NCI-H2107 treated with DMSO at 0.1 percent for 48 hours (cell line): ENCODE data around the gene BABAM2.
"Not testable (repeated sequence)": the region's sequence is repeated elsewhere in the genome, so short reads cannot be mapped to it uniquely, and the experiment has no call there.

ENCODE experiments used
- DNase-seq: peaks from one replicate; lab custom pipeline; 2025; ENCODE audit not compliant: unreplicated experiment; lab: John Stamatoyannopoulos, UW

BABAM2 gene

DNA sequence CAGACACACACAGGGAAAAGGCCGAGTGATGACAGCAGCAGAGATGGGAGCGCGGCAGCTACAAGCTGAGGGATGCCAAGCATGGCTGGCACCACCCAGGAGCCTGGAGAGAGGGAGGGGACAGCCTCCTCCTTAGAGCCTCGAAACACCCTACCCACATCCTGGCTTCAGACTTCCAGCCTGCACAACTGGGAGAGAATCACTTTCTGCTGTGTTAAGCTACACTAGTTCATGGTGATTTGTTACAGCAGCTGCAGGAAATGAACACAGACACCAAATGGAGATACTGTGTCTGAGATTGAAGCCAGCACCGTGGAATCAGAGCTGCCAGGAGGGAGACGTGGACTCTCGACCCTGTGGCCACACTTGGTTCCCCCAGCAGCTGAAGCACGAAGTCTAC is 474.6 kb downstream of the BABAM2 start:
- no peak for DNase-seq

GRCh38 chr2:28366149-28366495 is 475.6 kb downstream of the BABAM2 start:
- DNase-seq = no peak

DNA sequence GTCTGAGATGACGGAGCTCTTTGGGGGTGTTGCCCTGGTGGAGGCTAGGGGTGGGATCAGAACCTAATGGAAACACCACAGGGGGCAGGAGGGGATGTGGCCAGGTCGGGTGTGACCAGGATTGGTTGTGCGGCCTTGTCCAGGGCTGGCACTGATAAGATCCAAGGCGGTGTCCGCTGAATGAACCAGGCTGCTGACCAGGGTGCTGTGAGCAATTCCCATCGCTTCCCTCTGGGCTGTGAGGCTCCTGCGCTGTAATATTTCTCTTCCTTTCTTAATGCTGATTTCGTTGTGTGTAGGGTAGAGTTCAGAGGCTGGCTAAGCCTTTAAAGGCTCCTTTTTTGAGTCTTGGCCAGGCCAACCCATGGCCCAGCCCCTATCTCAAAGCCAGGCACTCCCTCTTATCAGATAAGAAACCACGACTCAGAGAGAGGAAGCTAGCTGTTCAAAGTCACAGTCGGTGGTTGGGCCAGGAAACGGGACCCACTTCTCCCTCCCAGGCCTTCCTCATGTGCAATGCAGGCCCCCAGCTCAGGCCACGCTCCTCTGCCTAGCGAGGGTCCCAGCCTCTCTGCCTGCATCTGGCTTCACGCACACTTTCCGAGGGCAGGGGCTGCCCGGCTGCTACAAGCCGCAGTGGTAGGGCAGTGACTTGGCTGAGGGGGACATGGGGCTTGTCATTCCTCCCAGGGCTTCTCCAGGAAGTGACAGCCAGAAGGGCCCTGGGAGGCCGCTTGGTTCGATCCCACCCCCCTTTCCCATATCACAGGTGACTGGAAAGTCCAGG is 476.2 kb downstream of the BABAM2 start:
- no peak for DNase-seq

- no peak for DNase-seq
Measured at GRCh38 chr2:28367667-28368356, 477.3 kb downstream of the BABAM2 start.

GRCh38 chr2:28368357-28368798 is 477.8 kb downstream of the BABAM2 start:
- DNase-seq = no peak

DNA sequence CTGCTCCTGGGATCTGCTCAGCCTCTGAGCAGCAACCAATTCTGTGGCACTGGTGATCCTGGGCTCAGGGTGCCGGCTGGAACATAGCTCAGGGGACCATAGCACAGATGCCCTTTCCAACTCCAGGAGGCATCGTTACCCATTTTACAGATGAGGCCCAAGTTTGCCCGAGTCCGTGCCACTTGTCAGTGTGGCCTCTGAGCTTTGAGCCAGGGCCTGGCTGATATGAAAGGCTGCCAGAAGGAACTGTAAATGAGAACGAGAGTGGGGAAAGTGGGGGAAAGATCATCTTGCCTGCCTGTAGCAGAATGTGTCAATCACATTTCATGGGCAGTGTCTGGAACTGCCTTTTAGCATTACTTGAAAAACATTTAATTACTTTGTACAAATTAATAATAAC is 478.8 kb downstream of the BABAM2 start:
- DNase-seq = no peak

DNA sequence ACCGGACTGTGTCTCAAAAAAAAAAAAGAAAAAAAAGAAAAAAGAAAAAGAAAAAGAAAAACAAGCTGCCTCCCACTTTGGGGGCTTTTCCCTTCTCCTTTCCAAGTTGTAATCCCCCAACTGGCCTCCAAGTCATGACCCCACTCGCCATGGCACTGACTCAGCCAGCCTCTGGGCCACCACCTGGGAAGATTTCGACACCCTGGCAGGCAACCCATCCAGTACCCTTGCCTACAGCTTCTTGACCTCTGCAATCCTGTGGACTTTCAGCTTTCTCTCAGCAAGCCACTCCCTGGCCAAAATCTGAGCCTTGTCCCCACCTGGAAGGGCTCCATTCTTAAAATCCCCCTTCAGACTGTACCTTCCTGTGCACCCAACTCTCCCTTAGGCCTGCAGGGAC is 479.8 kb downstream of the BABAM2 start:
- DNase-seq = no peak

DNA sequence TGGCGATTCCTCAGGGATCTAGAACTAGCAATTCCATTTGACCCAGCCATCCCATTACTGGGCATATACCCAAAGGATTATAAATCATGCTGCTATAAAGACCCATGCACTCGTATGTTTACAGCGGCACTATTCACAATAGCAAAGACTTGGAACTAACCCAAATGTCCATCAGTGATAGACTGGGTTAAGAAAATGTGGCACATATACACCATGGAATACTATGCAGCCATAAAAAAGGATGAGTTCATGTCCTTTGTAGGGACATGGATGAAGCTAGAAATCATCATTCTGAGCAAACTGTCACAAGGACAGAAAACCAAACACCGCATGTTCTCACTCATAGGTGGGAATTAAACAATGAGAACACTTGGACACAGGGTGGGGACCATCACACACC is 481.2 kb downstream of the BABAM2 start:
- DNase-seq = not testable (repeated sequence)

DNA sequence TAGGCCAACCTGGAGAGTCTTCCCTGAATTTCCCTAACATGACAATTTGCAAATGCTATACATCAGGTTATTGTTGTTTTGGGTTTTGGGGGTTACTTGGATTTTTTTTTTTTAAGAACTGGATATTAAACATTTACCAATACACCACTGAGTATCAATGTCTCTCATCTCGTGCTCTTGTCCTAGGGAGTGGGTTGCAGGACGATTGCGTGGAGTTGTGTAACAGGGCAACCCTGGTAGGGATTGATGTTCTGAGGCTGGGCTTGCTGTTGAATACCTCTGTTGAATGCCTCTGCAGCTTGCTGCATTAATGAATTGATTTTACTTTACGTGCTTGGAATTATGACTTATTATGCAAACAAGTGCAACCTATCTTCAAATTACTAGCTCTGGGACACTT is 483.3 kb downstream of the BABAM2 start:
- DNase-seq = no peak

DNA sequence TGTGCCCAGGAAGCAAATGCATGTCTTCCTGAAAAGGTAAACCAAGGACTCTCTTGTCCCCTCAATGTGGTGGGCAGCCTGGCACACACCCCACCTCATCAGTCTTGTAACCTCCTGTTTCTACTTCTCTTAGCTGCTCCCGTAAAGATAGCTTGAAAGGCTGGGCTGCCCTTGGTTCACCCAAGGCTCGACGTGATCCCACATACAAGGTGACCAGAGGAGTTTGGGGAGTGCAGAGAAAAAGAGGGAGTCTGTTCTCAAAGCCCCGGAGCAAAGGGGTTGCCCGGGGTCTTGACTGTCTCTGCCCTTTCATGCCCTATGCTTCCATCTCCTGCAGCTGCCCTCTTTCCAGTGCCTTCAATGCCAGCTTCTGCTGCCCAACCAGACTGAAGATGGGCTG is 483.8 kb downstream of the BABAM2 start:
- DNase-seq = no peak

- DNase-seq = no peak
Measured at GRCh38 chr2:28375236-28375635, 484.7 kb downstream of the BABAM2 start.

- DNase-seq = no peak
Measured at GRCh38 chr2:28375742-28376631, 485.5 kb downstream of the BABAM2 start.

GRCh38 chr2:28377195-28377816 is 486.8 kb downstream of the BABAM2 start:
- no peak for DNase-seq

DNA sequence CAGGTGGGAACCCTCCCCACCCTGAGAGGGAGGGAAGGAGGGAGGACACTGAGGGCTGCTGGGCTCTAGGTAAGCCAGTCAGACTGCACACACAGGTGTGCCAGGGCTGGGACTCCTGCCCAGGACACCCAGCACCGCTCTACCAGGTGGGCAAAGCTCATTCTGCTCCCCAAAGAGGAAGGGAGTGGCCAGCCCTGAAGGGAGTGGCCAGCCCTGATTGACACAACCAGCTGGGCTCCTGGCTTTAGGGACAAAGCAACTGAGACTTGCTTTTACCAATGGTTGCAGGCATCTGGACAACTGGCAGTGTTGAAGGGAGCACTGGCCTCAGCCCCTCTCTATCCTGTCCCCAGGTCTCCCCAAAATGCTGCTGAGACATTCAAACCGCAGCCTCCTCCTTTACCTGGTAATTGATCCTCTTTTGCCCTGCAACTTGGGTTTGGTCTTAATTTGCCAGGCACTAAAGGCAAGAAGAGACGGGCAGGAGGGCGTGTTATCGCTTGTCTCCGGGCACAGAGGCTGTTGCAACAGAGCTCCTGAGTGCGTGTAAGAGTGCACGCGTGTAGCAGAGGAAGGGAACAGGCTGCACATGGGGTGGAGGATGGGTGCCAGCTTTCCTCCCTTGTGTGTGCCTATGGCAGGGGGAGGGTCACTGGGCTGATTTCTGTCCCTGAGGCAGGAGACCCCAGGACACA is 487.6 kb downstream of the BABAM2 start:
- DNase-seq = no peak

DNA sequence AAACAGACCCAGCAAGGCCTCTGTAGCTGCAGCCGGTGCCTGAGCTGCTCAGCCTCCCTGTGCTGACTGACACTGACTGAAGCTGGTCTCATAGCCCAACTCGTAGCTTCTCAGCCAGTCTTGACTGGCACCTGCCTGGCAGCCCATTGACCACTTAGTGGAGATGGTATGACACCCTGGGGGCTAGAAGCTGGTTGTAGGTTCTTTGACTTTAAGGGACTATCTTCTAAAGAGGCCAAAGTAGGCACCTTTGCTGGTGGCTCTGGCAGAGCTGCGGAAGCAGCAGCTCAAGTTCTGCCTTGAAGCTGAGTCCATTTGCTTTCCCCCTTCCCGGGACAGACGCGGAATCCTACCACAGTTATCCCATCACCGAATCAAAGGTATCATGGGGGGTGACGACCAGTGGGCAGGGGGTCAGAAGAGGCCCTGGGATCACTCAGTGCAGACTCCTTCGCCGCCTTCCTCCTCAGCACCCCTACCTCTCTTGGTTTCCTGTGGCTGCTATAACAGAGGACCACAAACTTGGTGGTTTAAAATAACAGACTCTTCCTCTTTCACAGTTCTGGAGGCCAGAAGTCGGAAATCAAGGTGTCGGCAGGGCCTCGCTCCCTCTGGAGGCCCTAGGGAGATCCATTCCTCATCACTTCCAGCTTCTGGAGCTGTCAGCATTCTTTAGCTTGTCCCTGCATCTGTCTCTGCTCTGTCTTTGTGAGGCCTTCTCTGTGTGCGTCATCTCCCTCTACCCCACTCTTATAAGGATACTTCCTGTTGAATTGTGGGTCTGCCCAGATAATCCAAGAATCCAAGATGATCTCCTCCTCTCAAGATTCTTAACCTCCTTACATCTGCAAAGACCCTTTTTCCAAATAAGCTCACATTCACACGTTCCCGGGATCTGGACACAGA is 488.4 kb downstream of the BABAM2 start:
- DNase-seq = no peak

GRCh38 chr2:28380219-28380618 is 489.7 kb downstream of the BABAM2 start:
- DNase-seq = no peak

DNA sequence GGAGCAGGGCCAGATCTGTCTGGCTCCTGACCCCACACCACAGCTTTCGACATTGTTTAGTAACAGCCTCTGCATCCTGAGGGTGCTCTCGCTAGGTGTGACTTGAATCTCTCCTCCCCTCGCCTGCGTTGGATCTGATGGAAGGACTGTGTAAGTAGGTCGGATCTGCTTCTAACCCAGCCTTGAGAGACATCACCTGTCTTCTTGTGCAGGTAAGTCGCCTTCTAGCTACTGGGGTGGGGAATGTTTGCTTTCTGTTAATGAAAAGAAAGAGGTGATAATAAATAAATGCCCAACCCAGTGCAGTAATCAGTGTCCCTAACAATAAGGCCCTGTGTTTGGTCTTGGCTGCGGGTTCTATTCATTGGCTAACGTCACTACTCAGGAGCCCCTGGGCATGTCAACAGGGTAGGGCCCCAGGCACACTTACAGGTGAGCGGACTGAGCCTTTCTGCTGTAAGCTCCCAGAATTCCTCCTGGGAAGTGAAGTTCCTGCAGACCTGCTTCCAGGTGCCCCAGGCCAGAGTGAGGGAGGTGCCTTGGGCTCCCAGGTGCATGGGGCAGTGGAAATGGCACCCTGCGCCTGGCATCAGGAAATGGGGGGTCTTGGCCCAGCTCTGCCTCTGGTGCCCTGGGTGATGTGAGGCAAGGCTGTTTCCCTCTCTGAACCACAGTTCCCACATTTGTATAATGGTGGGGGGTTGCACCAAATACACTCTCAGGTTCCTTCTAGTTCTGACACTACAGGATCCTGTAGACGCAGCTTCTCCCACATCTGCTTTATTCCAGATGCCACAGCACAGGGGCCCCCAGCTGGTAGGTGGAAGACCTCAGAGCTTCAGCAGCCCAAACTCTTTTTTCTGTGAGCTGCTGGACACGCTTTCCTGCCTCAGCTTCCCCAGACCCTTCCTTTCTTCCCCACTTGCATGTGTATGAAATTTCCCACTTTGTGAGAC is 491.0 kb downstream of the BABAM2 start:
- no peak for DNase-seq

GRCh38 chr2:28382755-28383154 is 492.2 kb downstream of the BABAM2 start:
- no peak for DNase-seq
